Measurements from ENCODE around the gene GOT2.
"Not testable (repeated sequence)": the region's sequence is repeated elsewhere in the genome, so short reads cannot be mapped to it uniquely, and the experiment has no call there.

Gene GOT2

DNA sequence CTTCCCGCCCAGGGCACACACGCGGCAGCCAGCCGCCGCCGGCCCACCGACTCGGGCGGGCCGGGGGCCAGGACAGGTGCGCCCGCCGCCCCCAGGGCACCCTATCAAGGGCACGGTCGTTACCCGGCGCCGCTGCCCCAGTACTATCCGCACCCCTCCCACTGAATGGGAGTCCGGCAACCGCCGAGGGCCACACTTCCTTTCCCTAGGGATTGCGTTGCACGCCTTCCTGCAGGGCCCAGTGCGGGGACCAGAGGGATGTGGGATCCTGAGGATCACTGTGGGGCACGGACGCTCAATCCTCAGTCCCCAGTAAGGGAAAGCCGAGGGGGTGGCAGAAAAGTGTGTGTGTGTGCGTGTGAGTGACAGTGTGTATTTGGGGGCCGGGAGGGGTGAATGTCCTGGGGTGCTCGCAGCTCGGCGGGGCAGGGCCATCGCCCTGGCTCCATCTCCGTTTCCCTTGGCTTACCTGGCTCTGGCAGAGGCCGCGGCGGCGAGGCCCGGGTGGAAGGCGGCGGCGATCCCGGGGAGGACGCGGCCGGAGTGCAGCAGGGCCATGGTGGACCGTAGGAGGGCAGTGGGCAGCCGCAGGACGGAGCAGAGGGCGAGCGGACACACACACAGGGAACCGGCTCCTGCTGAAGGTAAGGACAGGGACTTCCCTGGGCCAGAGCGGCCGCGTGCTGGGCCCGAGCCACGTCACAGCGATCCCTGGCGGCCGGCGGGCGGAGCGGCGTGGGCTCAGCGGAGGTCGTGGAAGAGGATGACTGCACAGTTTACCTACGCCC lies at the start of gene GOT2:
TSS of gene GOT2 (minus strand) at position 646 of the 788 bp plus-strand sequence. CDS start at position 558, 88 bp downstream.
- DNase-seq = peak; percentile 42

DNA sequence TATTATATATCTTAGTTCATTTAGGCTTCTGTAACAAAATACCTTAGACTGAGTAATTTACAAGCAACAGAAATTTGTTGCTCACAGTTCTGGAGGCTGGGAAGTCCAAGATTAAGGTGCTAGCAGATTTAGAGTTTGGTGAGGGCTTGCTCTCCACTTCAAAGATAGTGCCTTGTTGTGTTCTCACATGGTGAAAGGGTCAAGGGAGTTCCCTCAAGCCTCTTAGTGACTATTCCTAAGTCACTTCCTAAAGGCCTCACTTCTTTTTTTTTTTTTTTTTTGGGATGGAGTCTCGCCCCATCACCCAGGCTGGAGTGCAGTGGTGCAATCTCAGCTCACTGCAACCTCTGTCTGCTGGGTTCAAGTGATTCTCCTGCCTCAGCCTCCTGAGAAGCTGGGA lies 45.2 kb upstream of the GOT2 start:
- not testable (repeated sequence) for DNase-seq

DNA sequence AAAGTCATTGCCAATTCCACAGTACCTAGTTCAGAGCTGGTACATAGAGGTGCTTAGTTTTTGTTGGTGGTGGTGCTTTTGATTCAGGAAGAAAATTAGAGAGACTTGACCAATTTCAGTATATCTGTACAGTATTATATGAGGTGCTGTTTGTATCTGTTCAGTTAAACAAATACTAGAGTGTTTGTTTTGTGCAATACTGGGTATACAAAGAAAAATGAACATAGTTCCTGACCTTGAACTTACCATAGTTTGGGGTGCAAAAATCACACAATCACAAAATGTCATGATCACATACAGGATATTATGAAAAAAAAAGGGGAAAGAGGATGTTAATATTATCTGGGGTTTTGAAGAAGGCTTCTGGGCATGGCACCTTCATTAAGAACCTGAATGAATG lies 39.8 kb upstream of the GOT2 start:
- no peak for DNase-seq

DNA sequence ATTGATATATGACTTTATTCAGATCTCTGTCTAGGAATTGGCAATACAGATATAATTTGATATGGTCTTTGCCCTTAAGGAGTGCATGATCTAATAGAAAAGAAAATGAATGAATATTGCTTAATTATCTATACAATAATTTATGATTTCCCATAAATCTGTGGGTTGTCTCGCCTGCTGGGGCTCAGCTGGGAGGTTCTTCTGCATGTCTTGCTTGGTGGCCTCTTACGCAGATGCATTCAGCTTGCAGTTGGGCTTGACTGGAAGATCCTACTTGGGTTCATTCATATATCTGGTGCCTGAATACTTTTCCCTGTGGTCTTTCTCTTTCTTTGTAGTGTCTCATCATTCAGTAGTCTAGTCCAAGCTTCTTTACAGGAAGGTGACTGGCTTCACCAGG lies 34.0 kb upstream of the GOT2 start:
- DNase-seq = no peak

DNA sequence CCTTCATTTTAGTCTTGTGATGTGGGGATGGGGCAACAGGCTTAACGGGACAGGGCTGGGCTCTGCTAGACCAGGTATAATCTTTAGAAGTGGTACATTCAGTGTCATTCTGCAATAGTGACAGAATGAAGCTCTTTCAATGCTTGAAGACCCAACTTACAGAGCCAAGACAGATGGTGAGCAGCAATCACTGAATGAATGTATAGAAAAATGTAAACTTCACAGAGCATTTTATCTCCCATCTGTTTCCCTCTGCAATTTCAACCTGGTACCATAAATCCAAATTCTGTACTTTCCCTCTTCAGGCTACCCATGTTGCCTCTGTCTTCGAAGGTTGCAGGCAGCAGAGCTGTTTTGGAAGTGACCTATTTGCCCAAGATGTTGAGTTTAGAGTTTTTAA lies 33.5 kb upstream of the GOT2 start:
- DNase-seq = no peak

DNA sequence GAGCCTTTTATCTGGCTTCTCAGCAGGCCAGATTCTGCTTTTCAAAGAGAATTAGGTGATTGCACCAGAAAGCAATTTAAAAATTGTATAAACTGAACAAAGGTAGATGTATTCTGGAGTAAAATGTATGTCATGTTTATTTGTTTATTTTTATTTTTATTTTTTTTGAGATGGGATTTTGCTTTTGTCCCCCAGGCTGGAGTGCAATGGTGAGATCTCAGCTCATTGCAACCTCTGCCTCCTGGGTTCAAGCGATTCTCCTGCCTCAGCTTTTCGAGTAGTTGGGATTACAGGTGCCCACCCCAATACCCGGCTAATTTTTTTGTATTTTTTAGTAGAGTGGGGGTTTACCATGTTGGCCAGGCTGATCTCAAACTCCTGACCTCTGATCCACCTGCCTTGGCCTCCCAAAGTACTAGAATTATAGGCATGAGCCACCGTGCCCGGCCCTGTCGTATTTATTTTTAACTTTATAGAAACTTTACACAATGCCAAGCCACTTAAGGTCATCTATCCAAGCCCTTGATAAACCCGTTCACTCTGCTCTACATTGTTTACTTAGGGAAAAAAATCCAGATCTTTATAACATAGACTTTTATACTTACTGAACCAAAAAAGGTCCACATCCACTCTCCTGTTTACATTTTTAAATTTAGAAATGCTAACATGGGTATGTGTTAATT lies 22.7 kb upstream of the GOT2 start:
- no peak for DNase-seq

DNA sequence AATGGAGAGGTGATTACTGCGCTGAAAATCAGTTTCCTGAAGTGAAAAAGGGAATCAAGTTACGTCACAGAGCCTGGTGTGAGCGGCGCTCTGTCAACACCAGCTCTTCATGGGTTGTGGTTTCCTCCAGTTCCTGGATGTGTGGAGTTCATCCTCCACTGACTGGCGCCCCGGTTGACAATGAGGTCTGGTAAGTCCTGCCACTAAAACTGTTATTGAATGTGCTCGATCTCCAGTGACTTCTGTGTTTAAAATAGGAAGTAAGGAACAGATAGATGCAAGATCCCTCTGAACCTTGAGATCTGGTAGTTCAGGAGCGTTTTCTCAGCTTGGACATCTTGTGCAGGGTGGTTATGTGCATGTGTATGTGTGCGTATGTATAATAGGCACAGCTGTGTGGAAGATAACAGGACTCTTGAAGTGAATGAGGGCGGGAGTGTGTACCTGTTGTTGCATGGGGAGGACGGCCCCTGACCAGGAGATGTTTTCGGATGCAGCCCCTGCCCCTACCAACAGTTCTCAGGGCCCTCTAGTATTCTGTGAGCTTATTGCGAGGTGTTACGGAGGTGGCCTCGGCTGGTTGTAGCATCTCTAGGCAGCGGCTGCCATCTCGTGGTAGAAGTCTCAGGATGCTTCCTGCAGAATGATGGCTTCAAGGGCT lies 22.0 kb upstream of the GOT2 start:
- peak; percentile 59 for DNase-seq

DNA sequence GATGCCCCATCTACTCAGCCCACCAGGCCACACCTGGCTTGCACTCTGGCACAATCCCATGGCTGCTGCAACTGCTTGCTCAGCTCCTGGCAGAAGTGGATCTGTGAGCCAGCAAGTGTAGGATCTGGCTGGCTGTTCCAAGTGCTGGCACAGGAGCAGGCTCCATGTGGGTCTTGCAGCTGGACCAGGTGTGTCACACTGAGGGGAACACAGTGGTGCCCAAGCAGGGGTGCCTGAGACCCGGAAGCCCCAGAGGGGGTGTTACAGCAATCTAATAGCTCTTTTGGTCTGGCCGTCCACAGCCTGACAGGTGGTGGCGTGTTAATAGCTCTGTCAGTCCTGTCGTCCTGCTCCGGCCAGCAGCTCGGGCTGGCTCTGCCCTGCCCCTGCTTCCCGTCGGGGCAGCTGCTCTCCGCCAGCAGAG lies 19.6 kb upstream of the GOT2 start:
- DNase-seq = no peak

DNA sequence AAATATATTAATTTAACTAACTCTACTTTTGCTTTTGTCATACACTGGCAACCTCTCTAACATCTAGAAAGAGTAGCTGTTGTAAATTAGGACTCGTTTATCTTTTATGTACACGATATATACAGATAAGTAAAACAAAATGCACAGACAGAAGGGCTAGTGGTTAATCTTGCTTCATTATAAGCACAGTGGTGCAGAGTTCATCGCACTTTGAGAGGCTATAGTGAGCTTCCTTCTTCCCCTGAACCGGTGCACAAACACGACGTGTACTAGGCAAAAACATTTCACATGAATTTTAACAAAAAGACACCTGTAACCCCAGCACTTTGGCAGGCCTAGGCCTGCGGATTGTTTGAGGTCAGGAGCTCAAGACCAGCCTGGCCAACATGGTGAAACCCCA lies 10.4 kb upstream of the GOT2 start:
- DNase-seq = no peak

DNA sequence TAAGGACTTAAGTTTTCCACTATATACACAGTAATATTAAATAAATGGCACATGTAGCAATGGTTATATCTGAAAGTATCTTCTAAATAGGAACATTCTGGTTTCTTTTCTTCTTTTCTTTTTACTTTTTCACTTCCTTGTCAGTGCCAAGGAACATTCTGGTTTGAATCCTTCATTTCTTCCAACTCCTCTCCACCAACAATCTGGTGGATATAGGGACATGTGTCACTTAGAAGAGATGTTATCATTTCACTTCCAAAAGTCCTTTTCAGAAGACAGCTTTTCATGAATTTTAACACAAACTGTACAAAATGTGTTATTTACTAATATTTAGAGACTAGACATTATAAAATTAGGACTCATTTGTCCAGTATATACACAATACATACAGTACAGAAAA lies 7.9 kb upstream of the GOT2 start:
- DNase-seq = no peak

DNA sequence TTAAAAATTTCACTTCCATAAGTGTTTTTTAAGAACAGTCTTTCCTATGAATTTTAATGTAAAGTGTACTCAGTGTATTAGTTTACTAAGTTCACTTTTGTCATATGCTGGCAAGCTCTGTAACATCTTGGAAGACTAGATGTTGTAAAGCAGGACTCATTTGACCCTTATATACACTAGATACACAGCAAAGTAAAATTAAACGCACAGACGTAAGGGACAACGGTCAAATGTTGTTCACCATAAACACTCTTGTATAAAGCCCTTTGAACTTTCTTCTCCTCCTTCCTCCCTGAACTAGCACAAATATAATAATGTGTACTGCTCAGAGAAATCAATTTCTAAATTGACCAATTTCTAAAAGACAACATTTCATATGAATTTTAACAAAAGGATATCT lies 7.0 kb upstream of the GOT2 start:
- DNase-seq = no peak

DNA sequence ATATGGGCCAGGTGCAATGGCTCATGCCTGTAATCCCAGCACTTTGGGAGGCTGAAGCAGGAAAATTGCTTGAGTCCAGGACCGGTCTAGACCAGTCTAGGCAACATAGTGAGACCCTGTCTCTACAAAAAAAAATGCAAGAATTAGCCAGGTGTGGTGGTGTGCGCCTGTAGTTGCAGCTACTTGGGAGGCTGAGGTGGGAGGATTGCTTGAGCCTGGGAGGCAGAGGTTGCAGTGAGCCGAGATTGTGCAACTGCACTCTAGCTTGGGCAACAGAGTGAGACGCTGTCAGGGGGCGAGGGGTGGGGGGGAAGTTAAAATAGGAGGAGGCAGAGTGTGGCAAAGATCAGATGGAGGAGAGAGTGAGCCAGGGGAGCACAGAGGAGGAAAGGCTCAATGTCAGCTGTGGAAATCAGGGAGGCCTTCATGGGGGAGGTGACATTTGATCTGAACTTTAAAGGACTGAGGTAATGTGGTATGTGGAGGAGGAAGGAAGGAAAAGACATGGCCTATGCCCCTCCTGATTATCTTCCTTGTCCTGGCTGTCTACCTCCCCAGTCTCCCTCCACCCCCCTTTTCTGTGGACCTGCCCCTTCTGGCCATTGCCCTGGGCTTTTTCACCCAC lies 4.7 kb upstream of the GOT2 start:
- DNase-seq = no peak

DNA sequence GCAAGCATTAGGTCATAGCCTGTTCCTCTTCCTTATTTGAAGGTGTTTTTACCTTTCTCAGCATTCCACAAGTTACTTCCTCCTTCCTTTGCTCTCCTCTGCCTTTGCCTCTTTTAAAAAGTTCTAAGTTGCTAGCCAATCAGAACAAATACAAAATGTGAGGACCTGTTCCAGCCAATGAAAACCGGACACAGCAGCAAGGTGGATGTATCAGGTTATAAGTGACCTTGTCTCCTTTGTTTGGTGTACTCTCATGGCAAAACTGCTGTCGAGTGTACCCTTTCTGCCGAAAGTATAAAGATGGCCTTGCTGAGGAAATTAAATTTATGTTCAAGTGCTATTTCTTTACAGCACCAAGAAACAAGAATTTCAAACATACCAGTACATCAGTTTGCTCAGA lies 2.2 kb upstream of the GOT2 start:
- DNase-seq = not testable (repeated sequence)

DNA sequence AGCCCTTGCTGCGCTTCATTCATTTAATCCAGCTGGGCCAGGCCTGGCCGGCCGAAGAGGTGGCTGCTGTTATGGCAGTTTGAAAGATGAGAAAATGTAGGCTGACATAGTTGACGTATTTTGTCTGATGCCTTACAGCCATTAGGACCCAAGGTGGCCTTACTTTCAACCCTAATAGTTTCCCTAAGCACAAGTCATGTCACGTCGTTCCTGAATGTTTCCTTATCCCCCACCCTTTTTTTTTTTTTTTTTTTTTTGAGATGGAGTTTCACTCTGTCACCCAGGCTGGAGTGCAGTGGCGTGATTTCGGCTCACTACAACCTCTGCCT lies 307 bp upstream of the GOT2 start:
- DNase-seq = no peak

DNA sequence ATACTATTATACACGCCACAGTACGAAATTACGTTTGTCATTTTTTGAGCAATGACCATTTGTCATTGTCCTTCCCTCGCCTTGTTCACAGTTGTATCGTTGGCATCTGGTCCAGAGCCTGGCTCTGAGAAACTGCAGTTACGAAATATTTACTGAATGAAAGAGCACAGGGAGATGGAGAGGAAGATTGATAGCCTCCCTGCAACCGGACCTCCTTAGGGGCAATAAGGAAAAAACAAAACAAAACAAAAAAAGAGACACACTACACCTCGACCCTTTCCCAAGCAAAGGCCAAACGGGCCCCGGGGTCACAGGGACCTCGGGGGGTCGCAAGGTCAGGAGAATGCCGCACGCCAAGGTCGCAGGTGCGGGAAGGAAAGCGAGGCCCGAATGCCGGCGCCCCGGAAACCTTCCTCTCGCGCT lies 857 bp downstream of the GOT2 start:
- no peak for DNase-seq

DNA sequence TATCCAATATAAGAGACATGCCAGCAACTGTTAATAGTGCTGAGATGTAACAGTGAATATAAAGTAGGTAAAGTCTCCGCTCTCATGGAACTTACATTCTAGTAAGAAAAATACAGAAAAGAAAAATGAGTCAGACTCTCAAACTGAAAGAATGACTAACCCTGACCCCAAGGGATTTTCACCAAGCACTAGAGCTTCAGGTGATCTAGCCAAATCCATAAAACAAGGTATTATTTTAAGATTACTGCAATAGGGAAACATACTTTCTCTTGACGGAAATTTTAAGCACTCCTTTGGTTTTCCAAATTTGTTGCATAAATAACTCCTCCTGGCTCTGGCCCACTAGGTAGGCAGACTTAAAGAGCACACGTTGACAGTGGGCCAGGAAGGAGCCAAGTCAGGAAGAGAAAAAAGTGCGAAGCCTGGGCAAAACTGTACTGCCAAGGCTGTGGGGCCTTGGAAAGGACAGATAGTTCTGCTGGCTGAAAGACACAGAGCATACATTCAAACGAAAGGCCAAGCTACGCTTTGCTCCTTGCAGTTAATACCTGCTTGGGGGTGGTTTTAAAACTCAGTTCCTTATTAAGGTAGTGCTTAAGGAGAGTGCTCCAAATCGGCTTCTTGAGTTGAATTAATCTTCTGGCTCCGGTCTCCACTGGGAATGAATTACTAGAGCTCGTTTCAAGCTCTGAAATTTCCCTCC lies 1.4 kb downstream of the GOT2 start:
- no peak for DNase-seq

DNA sequence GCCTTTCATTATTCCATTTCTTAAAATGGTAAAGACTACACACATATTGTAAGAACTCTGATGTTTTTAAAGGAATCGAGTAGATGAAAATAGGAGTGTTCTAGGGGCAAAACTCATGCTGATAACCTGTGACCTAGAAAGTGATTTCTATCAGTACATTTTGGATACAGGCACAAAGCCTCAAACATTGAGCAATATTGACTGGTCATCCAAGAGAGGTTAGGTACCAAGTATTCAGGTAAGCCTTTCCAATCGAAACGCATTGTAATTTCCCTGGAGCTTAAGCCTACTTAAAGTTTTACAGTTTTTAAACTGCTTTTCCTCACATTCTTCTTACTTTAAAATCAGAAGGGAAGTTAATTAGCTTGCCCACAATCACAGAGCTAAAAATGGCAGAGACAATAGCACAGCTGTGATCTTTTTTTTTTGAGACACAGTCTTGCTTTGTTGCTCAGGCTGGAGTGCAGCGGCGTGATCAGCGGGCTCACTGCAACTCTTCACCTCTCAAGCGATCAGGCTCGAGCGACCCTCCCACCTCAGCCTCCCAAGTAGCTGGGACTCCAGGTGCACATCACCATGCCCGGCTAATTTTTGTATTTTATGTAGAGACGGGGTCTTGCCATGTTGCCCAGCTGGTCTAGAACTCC lies 3.3 kb downstream of the GOT2 start:
- no peak for DNase-seq

DNA sequence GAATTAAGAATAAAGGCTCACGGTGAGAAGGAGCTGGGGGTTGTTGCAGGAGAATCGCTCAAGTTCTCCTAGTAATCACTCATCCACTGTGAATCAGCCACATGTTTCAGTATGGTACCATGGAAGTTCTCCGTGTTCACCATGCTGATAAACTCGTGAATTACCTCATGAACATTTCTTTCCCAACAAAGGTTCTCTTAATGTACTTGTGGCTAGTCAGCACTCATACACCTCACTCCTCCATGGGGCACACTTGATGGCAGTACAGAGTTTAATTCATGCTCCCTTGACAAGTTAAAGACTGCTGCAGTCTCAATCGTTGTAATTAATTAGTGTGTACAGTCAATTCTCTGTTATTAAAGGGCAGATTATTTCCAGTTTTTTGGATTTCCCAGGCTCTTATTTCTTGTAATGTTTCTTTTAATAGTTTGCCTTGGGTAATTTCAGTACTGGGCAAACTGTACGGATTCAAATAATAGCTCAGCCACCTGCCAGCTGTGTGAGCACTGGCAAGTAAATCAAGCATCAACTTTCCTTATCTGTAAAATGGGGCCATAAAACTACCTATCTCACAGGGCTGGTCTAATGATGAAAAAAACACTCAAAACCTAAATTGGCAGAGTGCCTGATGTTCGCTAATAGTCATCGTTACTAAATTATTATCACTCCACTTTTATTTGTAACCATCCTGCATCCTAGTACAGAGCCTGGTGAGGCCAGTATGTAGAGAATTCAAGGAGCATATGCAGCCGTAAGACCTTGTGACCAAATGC lies 6.1 kb downstream of the GOT2 start:
- no peak for DNase-seq

DNA sequence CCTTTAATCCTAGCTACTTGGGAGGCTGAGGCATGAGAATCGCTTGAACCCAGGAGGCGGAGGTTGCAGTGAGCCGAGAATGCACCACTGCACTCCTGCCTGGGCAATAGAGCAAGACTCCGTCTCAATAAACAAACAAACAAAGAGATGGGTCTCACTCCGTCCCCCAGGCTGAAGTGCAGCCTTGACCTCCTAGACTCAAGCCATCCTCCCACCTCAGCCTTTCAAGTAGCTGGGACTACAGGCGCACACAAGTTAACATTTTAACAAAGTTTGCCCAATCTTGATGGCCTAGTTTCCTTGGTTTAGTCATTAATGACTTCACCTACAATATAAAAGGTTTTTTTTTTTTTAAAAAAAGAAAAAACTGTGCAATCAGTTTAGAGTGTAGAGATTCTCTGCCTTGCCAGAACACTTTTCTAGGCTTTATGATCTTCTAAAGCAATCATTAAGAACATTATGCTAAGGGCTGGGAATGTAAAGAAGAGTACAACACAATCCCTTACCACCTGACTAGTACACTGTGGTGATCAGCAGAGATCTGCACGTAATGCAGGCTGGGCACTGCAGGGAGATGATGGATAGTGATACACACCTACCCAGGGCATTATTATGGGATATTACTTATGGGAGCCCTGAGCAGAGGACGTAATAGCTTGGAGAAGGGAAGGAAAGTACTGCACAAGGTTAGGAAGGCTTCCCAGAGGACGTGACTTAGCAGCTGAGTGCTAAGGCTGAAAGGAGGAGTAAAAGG lies 6.9 kb downstream of the GOT2 start:
- DNase-seq = no peak

DNA sequence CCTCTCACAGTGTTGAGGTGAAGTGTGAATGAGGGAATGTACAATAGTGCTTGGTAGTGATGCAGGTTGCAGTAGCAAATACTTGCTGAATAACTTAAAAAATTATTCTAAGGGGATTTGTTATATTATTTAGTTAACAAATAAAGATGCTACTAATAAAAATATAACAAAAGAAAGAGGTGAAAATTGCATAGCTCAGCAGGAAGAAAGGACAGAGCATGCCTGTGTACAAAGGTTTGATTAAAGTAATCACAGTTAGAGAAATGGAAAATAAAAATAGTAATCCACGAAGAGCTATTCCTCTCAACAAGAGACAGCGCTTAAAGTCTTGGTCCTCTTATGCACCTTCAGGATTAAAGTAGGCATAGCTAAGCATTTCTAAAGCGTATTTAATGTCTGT lies 11.0 kb downstream of the GOT2 start:
- DNase-seq = no peak

DNA sequence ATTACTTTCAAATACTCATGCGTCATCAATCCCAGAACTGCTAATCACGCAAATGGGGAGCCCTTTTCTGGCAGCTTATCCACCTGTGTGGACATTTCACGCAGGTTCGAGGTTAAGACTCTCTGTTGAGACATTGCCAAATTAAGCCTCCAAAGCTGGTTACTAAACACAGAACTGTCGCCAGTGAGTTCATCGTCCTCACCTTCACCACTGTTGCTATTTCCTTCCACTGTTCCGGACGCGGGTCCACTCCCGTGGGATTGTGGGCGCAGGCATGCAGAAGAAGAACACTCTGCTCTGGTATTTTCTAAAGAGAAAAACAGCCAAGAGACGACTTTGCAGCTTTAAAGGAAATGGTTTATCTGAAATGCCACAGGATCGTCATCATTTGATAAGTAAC lies 16.1 kb downstream of the GOT2 start:
- DNase-seq = no peak

Measured in KG1 (cell line).